GM19438 (cell line): ENCODE data around the gene PRAMEF20.
"Not testable (repeated sequence)": the region's sequence is repeated elsewhere in the genome, so short reads cannot be mapped to it uniquely, and the experiment has no call there.

Source experiments
- ATAC-seq: cut with Tn5 transposase; IDR thresholded peaks from one replicate; pipeline ENCODE4 v1.9.1; 2021; ENCODE audit warnings: low read depth; ENCODE audit not compliant: unreplicated experiment

PRAMEF20 gene

GRCh38 chr1:13410150-13410549, at the start of gene PRAMEF20:
Gene PRAMEF20 (plus strand): TSS chr1:13410450. CDS start chr1:13416355, 5,905 bp downstream.
- ATAC-seq, result not testable (repeated sequence)

GRCh38 chr1:13362364-13362763, 47.9 kb upstream of the PRAMEF20 start:
- ATAC-seq, result not testable (repeated sequence)

- ATAC-seq, result not testable (repeated sequence)
These were observed 45.3 kb upstream of the PRAMEF20 start for GRCh38 chr1:13364928-13365327.

- ATAC-seq, result not testable (repeated sequence)
These were observed 43.7 kb upstream of the PRAMEF20 start for GRCh38 chr1:13366536-13366935.

GRCh38 chr1:13368544-13368943, 41.7 kb upstream of the PRAMEF20 start:
- ATAC-seq, result not testable (repeated sequence)

GRCh38 chr1:13378983-13379382, 31.3 kb upstream of the PRAMEF20 start:
- not testable (repeated sequence) for ATAC-seq

- not testable (repeated sequence) for ATAC-seq
These were observed 29.9 kb upstream of the PRAMEF20 start for GRCh38 chr1:13380380-13380779.

- not testable (repeated sequence) for ATAC-seq
These were observed 20.9 kb upstream of the PRAMEF20 start, which contains the start of gene PRAMEF17 for GRCh38 chr1:13389332-13389731. Gene PRAMEF17 (plus strand): TSS chr1:13389632. CDS start chr1:13389658, 26 bp downstream.

GRCh38 chr1:13393004-13393403, 17.2 kb upstream of the PRAMEF20 start:
- not testable (repeated sequence) for ATAC-seq

GRCh38 chr1:13394761-13395160, 15.5 kb upstream of the PRAMEF20 start:
- ATAC-seq, result not testable (repeated sequence)

GRCh38 chr1:13395311-13395710, 14.9 kb upstream of the PRAMEF20 start:
- ATAC-seq, result not testable (repeated sequence)

GRCh38 chr1:13407811-13408210, 2.4 kb upstream of the PRAMEF20 start:
- ATAC-seq, result no peak

- no peak for ATAC-seq
These were observed 20.2 kb downstream of the PRAMEF20 start for GRCh38 chr1:13430495-13430894.

- no peak for ATAC-seq
These were observed 22.0 kb downstream of the PRAMEF20 start for GRCh38 chr1:13432251-13432650.

- ATAC-seq, result not testable (repeated sequence)
These were observed 23.6 kb downstream of the PRAMEF20 start for GRCh38 chr1:13433694-13434358.

GRCh38 chr1:13435458-13435857, 25.2 kb downstream of the PRAMEF20 start:
- ATAC-seq, result no peak

- ATAC-seq, result not testable (repeated sequence)
These were observed 29.0 kb downstream of the PRAMEF20 start for GRCh38 chr1:13439104-13439783.

GRCh38 chr1:13443335-13443979, 33.2 kb downstream of the PRAMEF20 start:
- ATAC-seq, result no peak

- ATAC-seq, result no peak
These were observed 40.0 kb downstream of the PRAMEF20 start for GRCh38 chr1:13450204-13450603.

- ATAC-seq, result no peak
These were observed 41.2 kb downstream of the PRAMEF20 start for GRCh38 chr1:13451399-13451965.
